Suprapubic skin (tissue), 4 donors: ENCODE measurements around the gene VAMP4. TPM values are rescaled to one million over a fixed set of nuclear protein-coding genes. Genes with fewer than 3 reads are reported as not detected.

Source experiments
- DNase-seq, 2 donors: peaks; one replicate each; pipeline ENCODE4 v3.0.0-alpha.2; 2019; ENCODE audit warnings: low spot score in 2 of 2
- H3K27ac ChIP-seq: fragments of 200-600 bp; sonication (generic); one replicate; pipeline ENCODE4 v1.5.1; 2019
- H3K27me3 ChIP-seq: fragments of 200-600 bp; sonication (generic); one replicate; pipeline ENCODE4 v1.5.1; 2019
- H3K36me3 ChIP-seq: fragments of 200-600 bp; sonication (generic); one replicate; pipeline ENCODE4 v1.5.1; 2019
- H3K4me1 ChIP-seq: fragments of 200-600 bp; sonication (generic); one replicate; pipeline ENCODE4 v1.5.1; 2019
- H3K4me3 ChIP-seq: fragments of 200-600 bp; sonication (generic); one replicate; pipeline ENCODE4 v1.5.1; 2019; ENCODE audit warnings: mild to moderate bottlenecking
- H3K9me3 ChIP-seq: fragments of 200-600 bp; sonication (generic); one replicate; pipeline ENCODE4 v1.5.1; 2019
- EP300 ChIP-seq: sonication (generic); formaldehyde crosslinking; IDR thresholded peaks from one replicate; pipeline ENCODE4 v1.6.1; 2017; ENCODE audit warnings: antibody characterized with exemption
- POLR2A ChIP-seq, 2 donors: fragments of 450-650 bp; IDR thresholded peaks; one replicate each; pipeline ENCODE4 v1.6.1; 2017; ENCODE audit warnings: antibody characterized with exemption in 2 of 2, mild to moderate bottlenecking in 2 of 2, moderate library complexity in 2 of 2
- POLR2AphosphoS5 ChIP-seq, 3 donors: sonication (generic); formaldehyde crosslinking; IDR thresholded peaks; one replicate each; pipeline ENCODE4 v1.6.1; 2017; ENCODE audit warnings: antibody characterized with exemption in 3 of 3
- WGBS: methylation state at CpG from one replicate; pipeline ENCODE4 v1.1.5; 2018; 5-methylcytosine and 5-hydroxymethylcytosine counted together
- total RNA-seq, 4 donors: library from RNA; depleted of rRNA; stranded (reverse); fragments of >200 nt; gene quantifications; one replicate each; pipeline ENCODE4 v1.1.0, GENCODE V29; 2016
- TF ChIP-seq, protein P1 (sequence below), 2 donors: fragments of 200-600 bp in 1 of 2; fragments of 450-650 bp in 1 of 2; sonication (generic) in 1 of 2; IDR thresholded peaks; one replicate each; pipeline ENCODE4 v1.5.1; 2016 to 2019; ENCODE audit warnings: antibody characterized with exemption in 2 of 2, mild to moderate bottlenecking in 1 of 2, moderate library complexity in 1 of 2

The VAMP4 gene
- total RNA-seq, 4 donors from 2014 or later: 9.3 to 23.3 (median 10.7) TPM

GRCh38 chr1:171785766-171786165, 43.9 kb upstream of the VAMP4 start:
- TF ChIP-seq POLR2AphosphoS5 (IDR thresholded peaks at IDR 0.05) (no peak), EP300 (no peak), POLR2A (IDR thresholded peaks at IDR 0.05) (no peak)
- TF ChIP-seq, protein P1, sequence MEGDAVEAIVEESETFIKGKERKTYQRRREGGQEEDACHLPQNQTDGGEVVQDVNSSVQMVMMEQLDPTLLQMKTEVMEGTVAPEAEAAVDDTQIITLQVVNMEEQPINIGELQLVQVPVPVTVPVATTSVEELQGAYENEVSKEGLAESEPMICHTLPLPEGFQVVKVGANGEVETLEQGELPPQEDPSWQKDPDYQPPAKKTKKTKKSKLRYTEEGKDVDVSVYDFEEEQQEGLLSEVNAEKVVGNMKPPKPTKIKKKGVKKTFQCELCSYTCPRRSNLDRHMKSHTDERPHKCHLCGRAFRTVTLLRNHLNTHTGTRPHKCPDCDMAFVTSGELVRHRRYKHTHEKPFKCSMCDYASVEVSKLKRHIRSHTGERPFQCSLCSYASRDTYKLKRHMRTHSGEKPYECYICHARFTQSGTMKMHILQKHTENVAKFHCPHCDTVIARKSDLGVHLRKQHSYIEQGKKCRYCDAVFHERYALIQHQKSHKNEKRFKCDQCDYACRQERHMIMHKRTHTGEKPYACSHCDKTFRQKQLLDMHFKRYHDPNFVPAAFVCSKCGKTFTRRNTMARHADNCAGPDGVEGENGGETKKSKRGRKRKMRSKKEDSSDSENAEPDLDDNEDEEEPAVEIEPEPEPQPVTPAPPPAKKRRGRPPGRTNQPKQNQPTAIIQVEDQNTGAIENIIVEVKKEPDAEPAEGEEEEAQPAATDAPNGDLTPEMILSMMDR (IDR thresholded peaks at IDR 0.05): no peak
- Histone ChIP-seq H3K36me3 (peaks cover 67% of the 10 kb centered on the region), H3K27me3 (no peaks in the 10 kb centered on the region), H3K4me3 (no peak overlapping the region), H3K27ac (no peak overlapping the region), H3K4me1 (peaks cover 40% of the 10 kb centered on the region), H3K9me3 (no peaks in the 10 kb centered on the region)
- WGBS: 67% methylated on average over 6 of the region's 9 CpGs
- DNase-seq: no peak

DNA sequence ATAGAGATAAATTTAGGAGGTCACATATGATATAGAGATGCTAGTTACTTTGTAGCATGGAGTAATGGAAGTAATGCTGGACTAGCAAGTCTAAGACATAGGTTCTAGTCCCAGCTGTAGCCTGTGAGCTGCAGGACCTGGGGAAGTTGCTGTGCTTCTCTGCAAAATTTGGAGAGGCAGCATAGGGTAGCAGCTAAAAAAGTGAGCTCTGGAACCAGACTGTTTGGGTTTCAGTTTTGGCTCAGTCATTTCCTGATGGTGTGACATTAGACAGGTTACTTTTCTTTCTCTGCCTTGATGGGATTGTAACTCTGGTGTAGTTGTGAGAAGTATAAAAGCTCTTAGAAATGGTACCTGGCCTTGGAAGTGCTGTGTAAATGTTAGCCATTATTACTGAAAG, 42.9 kb upstream of the VAMP4 start:
- Histone ChIP-seq H3K9me3 (no peaks in the 10 kb centered on the region), H3K27ac (no peak overlapping the region), H3K4me1 (peaks cover 43% of the 10 kb centered on the region), H3K27me3 (no peaks in the 10 kb centered on the region), H3K36me3 (peaks cover 57% of the 10 kb centered on the region), H3K4me3 (no peak overlapping the region)
- no peak for DNase-seq
- no peak for TF ChIP-seq POLR2A (IDR thresholded peaks at IDR 0.05)
- TF ChIP-seq, protein P1 (IDR thresholded peaks at IDR 0.05): no peak
- TF ChIP-seq EP300: no peak
- no peak for TF ChIP-seq POLR2AphosphoS5 (IDR thresholded peaks at IDR 0.05)

DNA sequence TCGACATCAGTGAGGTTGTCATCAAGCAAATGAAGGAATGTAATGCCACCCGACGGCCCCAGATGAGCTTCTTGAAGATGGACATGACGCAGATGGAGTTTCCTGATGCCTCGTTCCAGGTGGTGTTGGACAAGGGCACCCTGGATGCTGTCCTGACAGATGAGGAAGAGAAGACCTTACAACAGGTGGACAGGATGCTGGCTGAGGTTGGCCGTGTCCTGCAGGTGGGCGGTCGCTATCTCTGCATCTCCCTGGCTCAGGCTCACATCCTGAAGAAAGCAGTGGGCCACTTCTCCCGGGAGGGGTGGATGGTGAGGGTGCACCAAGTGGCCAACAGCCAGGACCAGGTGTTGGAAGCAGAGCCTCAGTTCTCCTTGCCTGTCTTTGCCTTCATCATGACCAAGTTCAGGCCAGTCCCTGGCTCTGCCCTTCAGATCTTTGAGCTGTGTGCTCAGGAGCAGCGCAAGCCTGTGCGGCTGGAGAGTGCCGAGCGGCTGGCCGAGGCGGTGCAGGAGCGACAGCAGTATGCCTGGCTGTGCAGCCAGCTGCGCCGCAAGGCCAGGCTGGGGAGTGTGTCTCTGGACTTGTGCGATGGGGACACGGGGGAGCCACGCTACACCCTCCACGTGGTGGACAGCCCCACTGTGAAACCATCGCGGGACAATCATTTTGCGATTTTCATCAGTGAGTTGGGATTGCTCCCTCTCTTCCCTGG, 42.1 kb upstream of the VAMP4 start:
- no peak overlapping the region for H3K27ac ChIP-seq
- H3K4me1 ChIP-seq: peaks cover 43% of the 10 kb centered on the region
- no peaks in the 10 kb centered on the region for H3K27me3 ChIP-seq
- H3K9me3 ChIP-seq: no peaks in the 10 kb centered on the region
- peaks cover 49% of the 10 kb centered on the region for H3K36me3 ChIP-seq
- no peak for DNase-seq
- no peak overlapping the region for H3K4me3 ChIP-seq
- TF ChIP-seq EP300 (no peak), POLR2A (IDR thresholded peaks at IDR 0.05) (no peak), POLR2AphosphoS5 (IDR thresholded peaks at IDR 0.05) (no peak)
- TF ChIP-seq, protein P1 (IDR thresholded peaks at IDR 0.05): no peak
- WGBS: 88% methylated on average over 8 of the region's 25 CpGs

- peak; percentile 99 to 100 for DNase-seq
- Histone ChIP-seq H3K27me3 (no peaks in the 10 kb centered on the region), H3K36me3 (peaks cover 23% of the 10 kb centered on the region), H3K27ac (peak within 1 kb of the TSS; percentile 85), H3K4me3 (peak within 1 kb of the TSS; percentile 65), H3K9me3 (no peaks in the 10 kb centered on the region), H3K4me1 (peaks cover 39% of the 10 kb centered on the region)
- TF ChIP-seq EP300: no peak
- peak in 2 of 3 donors; percentile 74 to 92 for TF ChIP-seq POLR2AphosphoS5 (IDR thresholded peaks at IDR 0.05)
- TF ChIP-seq, protein P1 (IDR thresholded peaks at IDR 0.05): no peak
- TF ChIP-seq POLR2A (IDR thresholded peaks at IDR 0.05): peak; percentile 13 to 81
- 0% methylated on average over 40 of the region's 57 CpGs for WGBS
Observed at GRCh38 chr1:171781176-171781875, 39.5 kb upstream of the VAMP4 start, which contains the start of gene METTL13. Gene METTL13 (plus strand): TSS chr1:171781660. CDS start chr1:171781968, 308 bp downstream.

GRCh38 chr1:171780583-171781175, 38.8 kb upstream of the VAMP4 start:
- Histone ChIP-seq H3K27ac (peak overlapping the region; percentile 85), H3K36me3 (peaks cover 16% of the 10 kb centered on the region), H3K27me3 (no peaks in the 10 kb centered on the region), H3K4me3 (peak overlapping the region; percentile 65), H3K4me1 (peaks cover 39% of the 10 kb centered on the region), H3K9me3 (no peaks in the 10 kb centered on the region)
- 38% methylated on average over 11 of the region's 11 CpGs for whole genome bisulfite sequencing
- no peak for TF ChIP-seq EP300
- TF ChIP-seq, protein P1 (IDR thresholded peaks at IDR 0.05): no peak
- TF ChIP-seq POLR2A (IDR thresholded peaks at IDR 0.05): no peak
- TF ChIP-seq POLR2AphosphoS5 (IDR thresholded peaks at IDR 0.05): no peak
- no peak for DNase-seq
